Peyer's patch (tissue), 4 donors: ENCODE results near the gene SLC7A8. TPM values are rescaled to one million over a fixed set of nuclear protein-coding genes. Genes with fewer than 3 reads are reported as not detected.

Experiments
- DNase-seq, 3 donors: peaks; one replicate each; pipeline ENCODE4 v3.0.0-alpha.2; 2017 to 2019
- H3K27ac ChIP-seq, 4 donors: fragments of 200-600 bp; sonication (generic); one replicate each; pipeline ENCODE4 v1.5.1; 2016 to 2019
- H3K27me3 ChIP-seq, 2 donors: fragments of 200-600 bp; sonication (generic); one replicate each; pipeline ENCODE4 v1.5.1; 2019
- H3K36me3 ChIP-seq, 3 donors: fragments of 200-600 bp; sonication (generic); one replicate each; pipeline ENCODE4 v1.5.1; 2016 to 2019
- H3K4me1 ChIP-seq, 4 donors: fragments of 200-600 bp; sonication (generic); one replicate each; pipeline ENCODE4 v1.5.1; 2016 to 2019
- H3K4me3 ChIP-seq, 4 donors: fragments of 200-600 bp; sonication (generic); 1 replicate in 3 of 4; 2 replicates in 1 of 4; pipeline ENCODE4 v1.5.1; 2016 to 2019; ENCODE audit warnings: mild to moderate bottlenecking in 1 of 4
- H3K9me3 ChIP-seq, 4 donors: fragments of 200-600 bp; sonication (generic); one replicate each; pipeline ENCODE4 v1.5.1; 2016 to 2019; ENCODE audit warnings: mild to moderate bottlenecking in 1 of 4
- CTCF ChIP-seq, 6 experiments: fragments of 450-650 bp in 4 of 6; fragments of 200-600 bp in 2 of 6; sonication (generic) in 1 of 6; IDR thresholded peaks; one replicate each; pipeline ENCODE4 v1.5.1; 2017 to 2019; ENCODE audit warnings: antibody characterized with exemption in 6 of 6, mild to moderate bottlenecking in 3 of 6, moderate library complexity in 1 of 6
- POLR2A ChIP-seq, 2 donors: fragments of 450-650 bp; IDR thresholded peaks; one replicate each; pipeline ENCODE4 v1.5.1; 2017; ENCODE audit warnings: antibody characterized with exemption in 2 of 2, mild to moderate bottlenecking in 2 of 2, moderate library complexity in 2 of 2
- total RNA-seq, 4 donors: library from RNA; depleted of rRNA; stranded (reverse); fragments of >200 nt; gene quantifications; one replicate each; pipeline ENCODE4 v1.1.0, GENCODE V29; 2016

Gene SLC7A8
- total RNA-seq, 4 donors from 2014 or later: 21.8 to 56.9 (median 35.0) TPM

DNA sequence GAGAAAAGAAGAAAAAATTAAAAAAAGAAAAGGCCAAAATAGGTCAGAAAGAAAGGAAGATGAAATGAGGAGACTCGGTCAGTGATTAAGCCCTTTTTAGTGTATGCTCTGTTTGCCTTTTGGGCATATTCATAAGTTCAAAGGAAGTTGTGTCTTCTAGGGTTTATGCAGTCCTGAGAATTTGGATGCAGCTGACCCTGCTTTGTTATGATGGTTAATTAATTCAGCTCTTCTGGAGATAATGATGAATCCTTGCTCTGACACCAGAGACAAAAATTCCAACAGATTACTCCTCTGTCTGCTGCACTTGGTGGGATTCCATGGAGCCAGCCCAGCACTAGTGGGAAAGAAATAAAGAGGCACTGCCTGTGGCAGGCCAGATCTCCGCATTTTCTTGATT lies 4.5 kb upstream of the SLC7A8 start:
- no peak overlapping the region for H3K27ac ChIP-seq
- H3K4me3 ChIP-seq: no peak overlapping the region
- H3K4me1 ChIP-seq: peaks cover 0 to 8% (median 2%) of the 10 kb centered on the region in 4 donors
- H3K9me3 ChIP-seq: no peaks in the 10 kb centered on the region
- TF ChIP-seq CTCF (IDR thresholded peaks at IDR 0.05): no peak
- TF ChIP-seq POLR2A (IDR thresholded peaks at IDR 0.05): no peak
- DNase-seq: no peak
- no peaks in the 10 kb centered on the region for H3K27me3 ChIP-seq
- H3K36me3 ChIP-seq: no peaks in the 10 kb centered on the region

GRCh38 chr14:23186913-23187654 lies 3.6 kb upstream of the SLC7A8 start:
- peak in 1 of 3 donors; percentile 69 for DNase-seq
- no peaks in the 10 kb centered on the region for H3K36me3 ChIP-seq

GRCh38 chr14:23185063-23185462 lies 1.6 kb upstream of the SLC7A8 start:
- Histone ChIP-seq H3K9me3 (no peaks in the 10 kb centered on the region), H3K36me3 (no peaks in the 10 kb centered on the region), H3K27ac (no peak overlapping the region), H3K27me3 (no peaks in the 10 kb centered on the region), H3K4me3 (no peak overlapping the region), H3K4me1 (peaks cover 0 to 25% (median 4%) of the 10 kb centered on the region in 4 donors)
- TF ChIP-seq CTCF (IDR thresholded peaks at IDR 0.05) (no peak), POLR2A (IDR thresholded peaks at IDR 0.05) (no peak)
- no peak for DNase-seq

More at GRCh38 chr14:23186913-23187654, 3.6 kb upstream of the SLC7A8 start:
- no peak for TF ChIP-seq POLR2A (IDR thresholded peaks at IDR 0.05)
- peak; percentile 55 to 95 (median 84) for TF ChIP-seq CTCF (IDR thresholded peaks at IDR 0.05)
- H3K27ac ChIP-seq: no peak overlapping the region
- no peak overlapping the region for H3K4me3 ChIP-seq
- no peaks in the 10 kb centered on the region for H3K9me3 ChIP-seq
- peaks cover 0 to 12% (median 4%) of the 10 kb centered on the region in 4 donors for H3K4me1 ChIP-seq
- no peaks in the 10 kb centered on the region for H3K27me3 ChIP-seq

- DNase-seq: no peak
Observed at GRCh38 chr14:23183158-23183470, 346 bp downstream of the SLC7A8 start.

GRCh38 chr14:23182372-23183157 lies 895 bp downstream of the SLC7A8 start:
- Histone ChIP-seq H3K9me3 (no peaks in the 10 kb centered on the region), H3K4me3 (peak overlapping the region; percentile 40 to 63 (median 51)), H3K27ac (peak overlapping the region in 2 of 4 donors; percentile 49 to 55), H3K27me3 (no peaks in the 10 kb centered on the region), H3K4me1 (peaks cover 0 to 25% (median 4%) of the 10 kb centered on the region in 4 donors), H3K36me3 (no peaks in the 10 kb centered on the region)
- TF ChIP-seq POLR2A (IDR thresholded peaks at IDR 0.05): no peak
- no peak for TF ChIP-seq CTCF (IDR thresholded peaks at IDR 0.05)
- peak; percentile 63 to 82 (median 67) for DNase-seq

More at GRCh38 chr14:23183158-23183470, 346 bp downstream of the SLC7A8 start:
- Histone ChIP-seq H3K36me3 (no peaks in the 10 kb centered on the region), H3K27ac (peak overlapping the region; percentile 17 to 55 (median 44)), H3K4me3 (peak overlapping the region; percentile 40 to 63 (median 51)), H3K4me1 (peaks cover 0 to 25% (median 4%) of the 10 kb centered on the region in 4 donors), H3K9me3 (no peaks in the 10 kb centered on the region), H3K27me3 (no peaks in the 10 kb centered on the region)
- TF ChIP-seq CTCF (IDR thresholded peaks at IDR 0.05) (no peak), POLR2A (IDR thresholded peaks at IDR 0.05) (no peak)
